Lower leg skin (tissue), 4 donors: Measurements from ENCODE around the gene CCDC141. TPM values are rescaled to one million over a fixed set of nuclear protein-coding genes. Genes with fewer than 3 reads are reported as not detected.

Experiments
- DNase-seq, 2 donors: peaks; one replicate each; pipeline ENCODE4 v3.0.0-alpha.2; 2019; ENCODE audit warnings: low spot score in 2 of 2
- H3K4me3 ChIP-seq: fragments of 200-600 bp; sonication (generic); 2 replicates; pipeline ENCODE4 v1.5.1; 2017; ENCODE audit warnings: mild to moderate bottlenecking, low read depth; ENCODE audit not compliant: poor library complexity, severe bottlenecking
- POLR2A ChIP-seq, 2 donors: fragments of 450-650 bp; IDR thresholded peaks; one replicate each; pipeline ENCODE4 v1.6.1; 2016 to 2017; ENCODE audit warnings: antibody characterized with exemption in 2 of 2, mild to moderate bottlenecking in 1 of 2, moderate library complexity in 1 of 2
- WGBS, 2 donors: methylation state at CpG; one replicate each; pipeline ENCODE4 v1.1.5; 2018; 5-methylcytosine and 5-hydroxymethylcytosine counted together
- intact Hi-C: fragments of 100-400 bp; cut with DNase I; formaldehyde crosslinking; loops from one replicate; pipeline ENCODE4 v1.15.0; 2023; ENCODE audit warnings: low total_unique reads
- total RNA-seq, 4 donors: library from RNA; depleted of rRNA; stranded (reverse); fragments of >200 nt; gene quantifications; one replicate each; pipeline ENCODE4 v1.1.0, GENCODE V29; 2016
- TF ChIP-seq, protein P1 (sequence below), 3 donors: fragments of 450-650 bp; IDR thresholded peaks; one replicate each; pipeline ENCODE4 v1.5.1; 2016; ENCODE audit warnings: antibody characterized with exemption in 3 of 3, mild to moderate bottlenecking in 3 of 3, moderate library complexity in 2 of 3

The CCDC141 gene
- total RNA-seq, 4 donors from 2014 or later = 0.15 to 0.71 (median 0.17) TPM; not detected in 1

DNA sequence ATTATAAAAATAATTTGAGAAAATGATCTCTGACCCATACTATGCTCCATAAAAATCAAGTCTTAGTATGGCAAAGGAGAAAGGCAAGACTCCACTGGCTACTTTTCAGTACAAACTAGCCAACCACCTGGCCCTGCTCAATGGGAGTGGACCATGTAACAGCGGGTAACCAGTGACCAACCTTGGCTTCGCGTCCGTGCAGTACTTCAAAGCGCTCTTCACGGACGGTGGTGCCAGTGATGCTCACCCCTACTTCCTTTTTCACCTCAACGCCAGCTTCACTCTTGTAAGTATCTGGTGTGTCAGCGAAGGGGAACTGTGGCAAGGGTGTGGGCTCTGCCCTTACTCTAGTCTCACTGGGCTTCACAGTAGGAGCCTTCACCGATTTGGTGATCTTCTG, 266.0 kb downstream of the CCDC141 start:
- WGBS, 2 donors = 93 to 94% methylated on average over 10 of the region's 10 CpGs
- intact Hi-C loops = no loop called here

DNA sequence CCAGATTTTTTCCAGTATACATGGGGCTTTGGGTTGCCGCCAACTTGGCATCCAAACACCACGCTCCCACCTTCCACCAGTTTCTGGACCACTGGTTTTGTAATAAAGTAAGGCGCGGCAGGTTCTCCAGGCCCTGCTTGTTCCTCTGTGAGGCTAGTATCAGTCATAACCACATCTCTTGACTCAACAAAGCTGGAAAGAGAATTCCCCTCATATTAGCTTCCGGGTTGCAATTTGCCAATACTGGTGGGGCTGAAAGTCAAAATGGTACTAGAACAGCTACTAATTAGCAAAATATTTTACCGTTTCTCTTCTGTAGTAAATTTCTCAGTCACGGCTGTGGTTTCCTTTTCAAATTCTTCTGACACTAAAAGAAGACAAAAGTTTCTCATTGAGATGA, 267.7 kb downstream of the CCDC141 start:
- no peak overlapping the region for H3K4me3 ChIP-seq
- intact Hi-C loops = no loop called here
- no peak for DNase-seq
- 87 to 96% methylated on average over 7 of the region's 7 CpGs for WGBS, 2 donors
- TF ChIP-seq, protein P1, sequence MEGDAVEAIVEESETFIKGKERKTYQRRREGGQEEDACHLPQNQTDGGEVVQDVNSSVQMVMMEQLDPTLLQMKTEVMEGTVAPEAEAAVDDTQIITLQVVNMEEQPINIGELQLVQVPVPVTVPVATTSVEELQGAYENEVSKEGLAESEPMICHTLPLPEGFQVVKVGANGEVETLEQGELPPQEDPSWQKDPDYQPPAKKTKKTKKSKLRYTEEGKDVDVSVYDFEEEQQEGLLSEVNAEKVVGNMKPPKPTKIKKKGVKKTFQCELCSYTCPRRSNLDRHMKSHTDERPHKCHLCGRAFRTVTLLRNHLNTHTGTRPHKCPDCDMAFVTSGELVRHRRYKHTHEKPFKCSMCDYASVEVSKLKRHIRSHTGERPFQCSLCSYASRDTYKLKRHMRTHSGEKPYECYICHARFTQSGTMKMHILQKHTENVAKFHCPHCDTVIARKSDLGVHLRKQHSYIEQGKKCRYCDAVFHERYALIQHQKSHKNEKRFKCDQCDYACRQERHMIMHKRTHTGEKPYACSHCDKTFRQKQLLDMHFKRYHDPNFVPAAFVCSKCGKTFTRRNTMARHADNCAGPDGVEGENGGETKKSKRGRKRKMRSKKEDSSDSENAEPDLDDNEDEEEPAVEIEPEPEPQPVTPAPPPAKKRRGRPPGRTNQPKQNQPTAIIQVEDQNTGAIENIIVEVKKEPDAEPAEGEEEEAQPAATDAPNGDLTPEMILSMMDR (IDR thresholded peaks at IDR 0.05) = no peak
- TF ChIP-seq POLR2A (IDR thresholded peaks at IDR 0.05) = no peak

More for the DNA sequence above, 266.0 kb downstream of the CCDC141 start:
- no peak for DNase-seq
- no peak for TF ChIP-seq POLR2A (IDR thresholded peaks at IDR 0.05)
- TF ChIP-seq, protein P1 (IDR thresholded peaks at IDR 0.05) = no peak
- H3K4me3 ChIP-seq = no peak overlapping the region

Other genes with a start within 250 kb of the CCDC141 start
- gene TTN, start 242.7 kb downstream of the CCDC141 start, total RNA-seq = 1 to 10 TPM in 1 of 4 donors, under 1 TPM in 3; 0.25 to 2.4 (median 0.74) TPM
- gene SESTD1, start 214.7 kb upstream of the CCDC141 start, total RNA-seq = 10 to 100 TPM in 3 of 4 donors, 1 to 10 TPM in 1; 8.7 to 22.9 (median 11.8) TPM